ENCODE results near the gene CCDC30.
"Not testable (repeated sequence)": the region's sequence is repeated elsewhere in the genome, so short reads cannot be mapped to it uniquely, and the experiment has no call there.

Gene CCDC30

GRCh38 chr1:42482635-42483153 lies 19.6 kb downstream of the CCDC30 start:
- Histone ChIP-seq H3K36me3 (replicated peaks) (no peaks in the 10 kb centered on the region), H3K27me3 (replicated peaks) (no peaks in the 10 kb centered on the region), H3K27ac (no peak overlapping the region), H3K4me3 (ENCODE audit: low read depth, low read length) (no peak overlapping the region)
- DNase-seq, result no peak
- in situ Hi-C loops (cut with HindIII; ENCODE audit: low pct_ligation_motif_present, low sequenced_read_pairs), result no loop called here
- TF ChIP-seq CTCF (IDR thresholded peaks at IDR 0.05; ENCODE audit: low read depth, low read length, missing control alignments), result no peak

- peak; percentile 91 for DNase-seq
Observed at GRCh38 chr1:42484382-42484781, 21.3 kb downstream of the CCDC30 start.

GRCh38 chr1:42490237-42490636 lies 27.2 kb downstream of the CCDC30 start:
- Histone ChIP-seq H3K36me3 (replicated peaks) (no peaks in the 10 kb centered on the region), H3K27me3 (replicated peaks) (no peaks in the 10 kb centered on the region), H3K27ac (no peak overlapping the region), H3K4me3 (ENCODE audit: low read depth, low read length) (no peak overlapping the region)
- DNase-seq, result no peak
- no peak for TF ChIP-seq CTCF (IDR thresholded peaks at IDR 0.05; ENCODE audit: low read depth, low read length, missing control alignments)
- in situ Hi-C loops (cut with HindIII; ENCODE audit: low pct_ligation_motif_present, low sequenced_read_pairs), result no loop called here

More at GRCh38 chr1:42484382-42484781, 21.3 kb downstream of the CCDC30 start:
- peak overlapping the region; percentile 46 for H3K27ac ChIP-seq
- H3K27me3 ChIP-seq (replicated peaks), result no peaks in the 10 kb centered on the region
- H3K36me3 ChIP-seq (replicated peaks), result no peaks in the 10 kb centered on the region
- in situ Hi-C loops (cut with HindIII; ENCODE audit: low pct_ligation_motif_present, low sequenced_read_pairs), result no loop called here
- no peak overlapping the region for H3K4me3 ChIP-seq (ENCODE audit: low read depth, low read length)
- TF ChIP-seq CTCF (IDR thresholded peaks at IDR 0.05; ENCODE audit: low read depth, low read length, missing control alignments), result no peak

- H3K36me3 ChIP-seq (replicated peaks); H3K27me3 ChIP-seq (replicated peaks); in situ Hi-C loops (cut with HindIII; ENCODE audit: low pct_ligation_motif_present, low sequenced_read_pairs); DNase-seq; H3K27ac ChIP-seq; H3K4me3 ChIP-seq (ENCODE audit: low read depth, low read length): not testable (repeated sequence)
Observed at GRCh38 chr1:42502031-42502430, 38.9 kb downstream of the CCDC30 start.

GRCh38 chr1:42504535-42505128 lies 41.5 kb downstream of the CCDC30 start:
- no peak for TF ChIP-seq CTCF (IDR thresholded peaks at IDR 0.05; ENCODE audit: low read depth, low read length, missing control alignments)
- in situ Hi-C loops (cut with HindIII; ENCODE audit: low pct_ligation_motif_present, low sequenced_read_pairs), result no loop called here
- no peak overlapping the region for H3K4me3 ChIP-seq (ENCODE audit: low read depth, low read length)
- no peaks in the 10 kb centered on the region for H3K36me3 ChIP-seq (replicated peaks)
- DNase-seq, result no peak
- H3K27ac ChIP-seq, result no peak overlapping the region
- H3K27me3 ChIP-seq (replicated peaks), result no peaks in the 10 kb centered on the region

- H3K36me3 ChIP-seq (replicated peaks), result no peaks in the 10 kb centered on the region
- in situ Hi-C loops (cut with HindIII; ENCODE audit: low pct_ligation_motif_present, low sequenced_read_pairs), result no loop called here
- no peaks in the 10 kb centered on the region for H3K27me3 ChIP-seq (replicated peaks)
- H3K4me3 ChIP-seq (ENCODE audit: low read depth, low read length), result no peak overlapping the region
- DNase-seq, result no peak
- no peak overlapping the region for H3K27ac ChIP-seq
- no peak for TF ChIP-seq CTCF (IDR thresholded peaks at IDR 0.05; ENCODE audit: low read depth, low read length, missing control alignments)
Observed at GRCh38 chr1:42506576-42506975, 43.5 kb downstream of the CCDC30 start.

Measured in brain microvascular endothelial cell (primary cell).